GM20000 (cell line): ENCODE measurements around the gene TAS2R50.

Experiments
- DNase-seq: peaks from one replicate; pipeline ENCODE4 v3.0.0; 2012; ENCODE audit warnings: low spot score
- TF ChIP-seq, protein P1 (sequence below): IDR thresholded peaks from 2 replicates; pipeline ENCODE4 v1.5.1; 2012; ENCODE audit warnings: mild to moderate bottlenecking, control low read depth; ENCODE audit errors: extremely low read depth, missing control alignments

TAS2R50 gene

GRCh38 chr12:10957741-10958140 lies 29.0 kb downstream of the TAS2R50 start:
- TF ChIP-seq, protein P1, sequence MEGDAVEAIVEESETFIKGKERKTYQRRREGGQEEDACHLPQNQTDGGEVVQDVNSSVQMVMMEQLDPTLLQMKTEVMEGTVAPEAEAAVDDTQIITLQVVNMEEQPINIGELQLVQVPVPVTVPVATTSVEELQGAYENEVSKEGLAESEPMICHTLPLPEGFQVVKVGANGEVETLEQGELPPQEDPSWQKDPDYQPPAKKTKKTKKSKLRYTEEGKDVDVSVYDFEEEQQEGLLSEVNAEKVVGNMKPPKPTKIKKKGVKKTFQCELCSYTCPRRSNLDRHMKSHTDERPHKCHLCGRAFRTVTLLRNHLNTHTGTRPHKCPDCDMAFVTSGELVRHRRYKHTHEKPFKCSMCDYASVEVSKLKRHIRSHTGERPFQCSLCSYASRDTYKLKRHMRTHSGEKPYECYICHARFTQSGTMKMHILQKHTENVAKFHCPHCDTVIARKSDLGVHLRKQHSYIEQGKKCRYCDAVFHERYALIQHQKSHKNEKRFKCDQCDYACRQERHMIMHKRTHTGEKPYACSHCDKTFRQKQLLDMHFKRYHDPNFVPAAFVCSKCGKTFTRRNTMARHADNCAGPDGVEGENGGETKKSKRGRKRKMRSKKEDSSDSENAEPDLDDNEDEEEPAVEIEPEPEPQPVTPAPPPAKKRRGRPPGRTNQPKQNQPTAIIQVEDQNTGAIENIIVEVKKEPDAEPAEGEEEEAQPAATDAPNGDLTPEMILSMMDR = no peak
- DNase-seq = no peak

DNA sequence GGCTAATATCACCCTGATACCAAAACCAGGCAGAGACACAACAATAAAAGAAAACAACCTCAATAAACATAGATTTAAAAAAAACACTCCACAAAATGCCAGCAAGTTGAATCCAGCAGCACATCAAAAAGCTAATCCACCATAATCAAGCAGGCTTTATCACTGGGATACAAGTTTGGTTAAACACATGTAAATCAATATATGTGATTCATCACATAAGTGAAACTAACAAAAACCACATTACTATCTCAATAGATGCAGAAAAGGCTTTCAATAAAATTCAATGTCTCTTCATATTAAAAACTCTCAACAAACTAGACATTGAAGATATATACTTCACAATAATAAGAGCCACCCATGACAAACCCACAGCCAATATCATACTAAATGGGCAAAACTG lies 30.6 kb downstream of the TAS2R50 start:
- TF ChIP-seq, protein P1 = no peak
- no peak for DNase-seq

DNA sequence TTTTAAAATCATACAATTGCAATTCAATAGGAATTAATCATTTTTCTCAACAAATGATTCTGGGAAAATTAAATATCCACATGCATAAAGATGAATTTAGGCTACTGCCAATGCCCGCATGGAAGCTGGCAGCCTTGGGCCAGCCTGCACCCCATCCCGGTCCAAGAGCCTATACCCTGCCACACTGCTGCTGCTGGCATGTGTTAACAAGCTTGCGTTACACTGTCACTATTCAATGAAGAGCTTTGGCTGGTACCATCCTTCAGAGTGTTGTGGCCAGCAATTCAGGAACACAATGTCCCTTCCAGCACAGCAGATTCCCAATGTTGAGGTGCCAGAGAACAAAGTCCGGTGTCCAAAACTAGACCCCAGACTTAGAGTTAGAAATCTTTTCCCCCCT lies 34.1 kb downstream of the TAS2R50 start:
- no peak for DNase-seq
- TF ChIP-seq, protein P1 = no peak

DNA sequence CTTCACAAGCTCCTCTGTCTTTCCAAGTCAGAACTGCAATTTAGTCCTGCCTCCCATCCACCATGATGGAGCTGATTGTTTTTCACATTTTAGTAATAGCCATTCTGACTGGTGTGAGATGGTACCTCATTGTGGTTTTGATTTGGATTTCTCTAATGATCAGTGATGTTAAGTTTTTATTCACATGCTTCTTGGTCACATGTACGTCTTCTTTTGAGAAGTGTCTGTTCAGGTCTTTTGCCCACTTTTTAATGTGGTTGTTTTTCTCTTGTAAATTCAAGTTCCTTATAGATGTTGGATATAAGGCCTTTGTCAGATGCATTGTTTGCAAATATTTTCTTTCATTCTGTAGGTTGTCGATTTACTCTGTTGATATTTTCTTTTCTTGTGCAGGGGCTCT lies 43.5 kb downstream of the TAS2R50 start:
- no peak for DNase-seq
- TF ChIP-seq, protein P1 = no peak

GRCh38 chr12:10941916-10942607 lies 44.6 kb downstream of the TAS2R50 start:
- TF ChIP-seq, protein P1 = no peak
- no peak for DNase-seq

DNA sequence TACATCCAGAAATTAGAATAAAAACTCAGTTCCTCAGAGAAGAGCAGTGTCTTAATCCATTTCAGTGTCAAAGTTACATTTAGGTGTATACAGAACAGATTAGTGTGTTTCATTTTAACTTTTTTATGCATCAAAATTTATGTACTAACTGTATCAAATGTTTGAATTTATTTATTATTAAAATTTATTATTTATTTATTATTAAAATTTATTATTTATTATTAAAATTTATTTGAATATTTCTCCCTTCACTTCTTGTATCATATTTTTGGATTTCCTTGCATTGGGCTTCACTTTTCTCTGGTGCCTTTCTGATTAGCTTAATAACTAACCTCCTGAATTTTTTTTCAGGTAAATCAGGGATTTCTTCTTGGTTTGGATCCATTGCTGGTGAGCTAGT lies 45.3 kb downstream of the TAS2R50 start:
- DNase-seq = no peak
- TF ChIP-seq, protein P1 = no peak

DNA sequence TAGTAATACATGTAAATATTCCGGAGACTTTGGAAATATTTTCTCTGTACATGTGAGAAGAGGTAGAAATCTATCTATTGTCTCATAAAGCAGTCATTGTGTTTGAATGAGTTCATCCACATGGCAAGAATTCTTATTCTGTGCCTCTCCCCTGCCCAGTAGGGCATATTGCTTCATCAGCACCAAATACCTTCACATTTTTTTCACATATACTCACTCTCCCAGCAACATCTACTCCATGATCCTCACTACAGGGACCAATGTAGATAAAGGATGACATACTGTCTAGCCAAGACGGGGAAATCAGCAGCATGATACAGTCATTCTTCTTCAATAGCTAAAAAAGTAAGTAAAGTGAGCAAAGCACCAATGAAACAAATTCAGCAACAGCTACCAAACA lies 46.3 kb downstream of the TAS2R50 start:
- TF ChIP-seq, protein P1 = no peak
- no peak for DNase-seq
